ENCODE results near the gene DKKL1. TPM values are rescaled to one million over a fixed set of nuclear protein-coding genes. Genes with fewer than 3 reads are reported as not detected.

Gene DKKL1
- total RNA-seq, 1 experiment from 2014 or later: 2.4 TPM

DNA sequence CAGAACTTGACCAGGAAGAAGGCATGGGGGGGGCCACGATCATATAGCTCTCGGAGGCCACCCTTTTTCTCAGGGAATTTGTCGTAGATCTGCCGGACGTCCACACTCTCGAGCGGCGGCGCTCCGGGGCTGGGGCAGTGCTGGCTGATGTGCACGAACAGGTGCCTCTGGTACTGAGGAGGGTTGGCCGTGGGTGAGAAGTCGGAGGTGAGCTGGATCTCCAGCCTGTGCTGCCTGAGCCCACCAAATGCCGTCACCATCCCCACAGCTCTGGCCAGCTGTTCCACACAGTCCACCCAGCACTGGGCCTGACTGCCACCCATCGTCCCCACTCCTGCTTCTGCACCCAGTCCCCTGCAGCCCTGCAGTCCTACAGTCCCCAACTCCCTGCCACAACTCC, 16.5 kb upstream of the DKKL1 start:
- POLR2A ChIA-PET: no interaction called here
- no peak for ATAC-seq
- CTCF ChIA-PET: interaction anchor here (0.6 kb wide), 1 partner anchor 39 kb away, joined by 3 read pairs; no protein-coding TSS in a partner anchor
- no peak for DNase-seq (ENCODE audit: low spot score)
- Mint-ChIP-seq H3K4me3 (no peak overlapping the region), H3K4me1 (peaks cover 3% of the 10 kb centered on the region; the same call in 1 of the 2 replicates), H3K27me3 (ENCODE audit: low read depth) (no peaks in the 10 kb centered on the region), H3K27ac (no peak overlapping the region), H3K9me3 (no peaks in the 10 kb centered on the region), H3K36me3 (peaks cover 91% of the 10 kb centered on the region)
- TF ChIP-seq, protein P1, sequence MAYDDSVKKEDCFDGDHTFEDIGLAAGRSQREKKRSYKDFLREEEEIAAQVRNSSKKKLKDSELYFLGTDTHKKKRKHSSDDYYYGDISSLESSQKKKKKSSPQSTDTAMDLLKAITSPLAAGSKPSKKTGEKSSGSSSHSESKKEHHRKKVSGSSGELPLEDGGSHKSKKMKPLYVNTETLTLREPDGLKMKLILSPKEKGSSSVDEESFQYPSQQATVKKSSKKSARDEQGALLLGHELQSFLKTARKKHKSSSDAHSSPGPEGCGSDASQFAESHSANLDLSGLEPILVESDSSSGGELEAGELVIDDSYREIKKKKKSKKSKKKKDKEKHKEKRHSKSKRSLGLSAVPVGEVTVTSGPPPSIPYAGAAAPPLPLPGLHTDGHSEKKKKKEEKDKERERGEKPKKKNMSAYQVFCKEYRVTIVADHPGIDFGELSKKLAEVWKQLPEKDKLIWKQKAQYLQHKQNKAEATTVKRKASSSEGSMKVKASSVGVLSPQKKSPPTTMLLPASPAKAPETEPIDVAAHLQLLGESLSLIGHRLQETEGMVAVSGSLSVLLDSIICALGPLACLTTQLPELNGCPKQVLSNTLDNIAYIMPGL (CRISPR knock-in tag; IDR thresholded peaks at IDR 0.05): no peak
- TF ChIP-seq, protein P2, sequence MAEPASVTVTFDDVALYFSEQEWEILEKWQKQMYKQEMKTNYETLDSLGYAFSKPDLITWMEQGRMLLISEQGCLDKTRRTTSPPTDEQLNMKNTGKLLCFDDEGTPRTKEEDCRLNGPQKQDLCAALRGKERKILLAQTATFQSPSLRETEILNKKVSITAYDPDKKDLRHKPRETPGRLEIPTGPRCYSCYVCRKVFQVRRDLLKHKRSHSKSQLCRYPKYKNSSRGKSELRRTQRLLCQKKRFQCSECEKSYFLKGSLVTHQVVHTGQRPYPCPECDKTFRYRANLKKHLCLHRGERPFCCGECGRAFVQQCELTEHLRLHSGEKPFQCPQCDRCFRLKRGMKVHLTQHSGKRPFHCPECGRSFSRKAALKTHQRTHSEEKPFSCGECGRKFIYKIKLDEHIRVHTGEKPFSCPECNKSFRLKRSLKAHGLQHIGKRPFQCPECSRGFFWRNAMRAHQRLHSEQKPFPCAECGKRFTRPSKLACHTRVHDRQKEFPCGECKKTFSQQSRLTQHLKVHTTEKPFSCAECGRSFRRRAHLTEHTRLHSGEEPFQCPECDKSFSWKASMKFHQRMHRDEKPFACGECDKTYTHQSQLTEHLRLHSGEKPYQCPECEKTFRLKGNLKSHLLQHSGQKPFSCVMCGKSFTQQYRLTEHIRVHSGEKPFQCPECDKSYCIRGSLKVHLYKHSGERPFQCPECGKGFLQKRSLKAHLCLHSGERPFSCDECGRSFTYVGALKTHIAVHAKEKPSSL (CRISPR knock-in tag; conservative IDR thresholded peaks at IDR 0.05): no peak
- no peak for TF ChIP-seq NFE2L1 (CRISPR knock-in tag; IDR thresholded peaks at IDR 0.05)
- TF ChIP-seq ZNF671 (CRISPR knock-in tag; IDR thresholded peaks at IDR 0.05): no peak
- TF ChIP-seq ELF4 (CRISPR knock-in tag; IDR thresholded peaks at IDR 0.05; ENCODE audit: low read depth): no peak
- TF ChIP-seq, protein P3, sequence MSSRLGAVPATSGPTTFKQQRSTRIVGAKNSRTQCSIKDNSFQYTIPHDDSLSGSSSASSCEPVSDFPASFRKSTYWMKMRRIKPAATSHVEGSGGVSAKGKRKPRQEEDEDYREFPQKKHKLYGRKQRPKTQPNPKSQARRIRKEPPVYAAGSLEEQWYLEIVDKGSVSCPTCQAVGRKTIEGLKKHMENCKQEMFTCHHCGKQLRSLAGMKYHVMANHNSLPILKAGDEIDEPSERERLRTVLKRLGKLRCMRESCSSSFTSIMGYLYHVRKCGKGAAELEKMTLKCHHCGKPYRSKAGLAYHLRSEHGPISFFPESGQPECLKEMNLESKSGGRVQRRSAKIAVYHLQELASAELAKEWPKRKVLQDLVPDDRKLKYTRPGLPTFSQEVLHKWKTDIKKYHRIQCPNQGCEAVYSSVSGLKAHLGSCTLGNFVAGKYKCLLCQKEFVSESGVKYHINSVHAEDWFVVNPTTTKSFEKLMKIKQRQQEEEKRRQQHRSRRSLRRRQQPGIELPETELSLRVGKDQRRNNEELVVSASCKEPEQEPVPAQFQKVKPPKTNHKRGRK (CRISPR knock-in tag; IDR thresholded peaks at IDR 0.05; ENCODE audit: borderline replicate concordance): no peak
- TF ChIP-seq GRHL2 (CRISPR knock-in tag; IDR thresholded peaks at IDR 0.05; ENCODE audit: insufficient replicate concordance, severe bottlenecking): no peak
- no peak for TF ChIP-seq ZNF219 (CRISPR knock-in tag; IDR thresholded peaks at IDR 0.05; ENCODE audit: borderline replicate concordance)
- TF ChIP-seq, protein P4, sequence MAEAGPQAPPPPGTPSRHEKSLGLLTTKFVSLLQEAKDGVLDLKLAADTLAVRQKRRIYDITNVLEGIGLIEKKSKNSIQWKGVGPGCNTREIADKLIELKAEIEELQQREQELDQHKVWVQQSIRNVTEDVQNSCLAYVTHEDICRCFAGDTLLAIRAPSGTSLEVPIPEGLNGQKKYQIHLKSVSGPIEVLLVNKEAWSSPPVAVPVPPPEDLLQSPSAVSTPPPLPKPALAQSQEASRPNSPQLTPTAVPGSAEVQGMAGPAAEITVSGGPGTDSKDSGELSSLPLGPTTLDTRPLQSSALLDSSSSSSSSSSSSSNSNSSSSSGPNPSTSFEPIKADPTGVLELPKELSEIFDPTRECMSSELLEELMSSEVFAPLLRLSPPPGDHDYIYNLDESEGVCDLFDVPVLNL (CRISPR knock-in tag; IDR thresholded peaks at IDR 0.05; ENCODE audit: borderline replicate concordance, low read depth): no peak
- TF ChIP-seq NFYB (CRISPR knock-in tag; conservative IDR thresholded peaks at IDR 0.05; ENCODE audit: low read depth): no peak
- TF ChIP-seq, protein P5, sequence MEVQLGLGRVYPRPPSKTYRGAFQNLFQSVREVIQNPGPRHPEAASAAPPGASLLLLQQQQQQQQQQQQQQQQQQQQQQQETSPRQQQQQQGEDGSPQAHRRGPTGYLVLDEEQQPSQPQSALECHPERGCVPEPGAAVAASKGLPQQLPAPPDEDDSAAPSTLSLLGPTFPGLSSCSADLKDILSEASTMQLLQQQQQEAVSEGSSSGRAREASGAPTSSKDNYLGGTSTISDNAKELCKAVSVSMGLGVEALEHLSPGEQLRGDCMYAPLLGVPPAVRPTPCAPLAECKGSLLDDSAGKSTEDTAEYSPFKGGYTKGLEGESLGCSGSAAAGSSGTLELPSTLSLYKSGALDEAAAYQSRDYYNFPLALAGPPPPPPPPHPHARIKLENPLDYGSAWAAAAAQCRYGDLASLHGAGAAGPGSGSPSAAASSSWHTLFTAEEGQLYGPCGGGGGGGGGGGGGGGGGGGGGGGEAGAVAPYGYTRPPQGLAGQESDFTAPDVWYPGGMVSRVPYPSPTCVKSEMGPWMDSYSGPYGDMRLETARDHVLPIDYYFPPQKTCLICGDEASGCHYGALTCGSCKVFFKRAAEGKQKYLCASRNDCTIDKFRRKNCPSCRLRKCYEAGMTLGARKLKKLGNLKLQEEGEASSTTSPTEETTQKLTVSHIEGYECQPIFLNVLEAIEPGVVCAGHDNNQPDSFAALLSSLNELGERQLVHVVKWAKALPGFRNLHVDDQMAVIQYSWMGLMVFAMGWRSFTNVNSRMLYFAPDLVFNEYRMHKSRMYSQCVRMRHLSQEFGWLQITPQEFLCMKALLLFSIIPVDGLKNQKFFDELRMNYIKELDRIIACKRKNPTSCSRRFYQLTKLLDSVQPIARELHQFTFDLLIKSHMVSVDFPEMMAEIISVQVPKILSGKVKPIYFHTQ (CRISPR knock-in tag; IDR thresholded peaks at IDR 0.05): no peak
- TF ChIP-seq ZNF416 (CRISPR knock-in tag; IDR thresholded peaks at IDR 0.05): no peak
- no peak for TF ChIP-seq SMAD3 (CRISPR knock-in tag; IDR thresholded peaks at IDR 0.05; ENCODE audit: borderline replicate concordance)
- no peak for TF ChIP-seq MXD4 (CRISPR knock-in tag; IDR thresholded peaks at IDR 0.05; ENCODE audit: borderline replicate concordance)
- no peak for TF ChIP-seq RELA (CRISPR knock-in tag; IDR thresholded peaks at IDR 0.05; ENCODE audit: borderline replicate concordance)
- TF ChIP-seq GTF2I (CRISPR knock-in tag; conservative IDR thresholded peaks at IDR 0.05): no peak
- TF ChIP-seq FOXK1 (CRISPR knock-in tag; IDR thresholded peaks at IDR 0.05): no peak
